Activated CD8-positive, alpha-beta memory T cell treated with anti-CD3 and anti-CD28 coated beads, Interleukin-2, amount 50 U/mL, for 24 hours (primary cell): ENCODE data around the gene RALY.

Experiments
- DNase-seq: peaks from one replicate; pipeline ENCODE4 v3.0.0-alpha.2; 2020; ENCODE audit errors: extremely low read depth

The RALY gene

DNA sequence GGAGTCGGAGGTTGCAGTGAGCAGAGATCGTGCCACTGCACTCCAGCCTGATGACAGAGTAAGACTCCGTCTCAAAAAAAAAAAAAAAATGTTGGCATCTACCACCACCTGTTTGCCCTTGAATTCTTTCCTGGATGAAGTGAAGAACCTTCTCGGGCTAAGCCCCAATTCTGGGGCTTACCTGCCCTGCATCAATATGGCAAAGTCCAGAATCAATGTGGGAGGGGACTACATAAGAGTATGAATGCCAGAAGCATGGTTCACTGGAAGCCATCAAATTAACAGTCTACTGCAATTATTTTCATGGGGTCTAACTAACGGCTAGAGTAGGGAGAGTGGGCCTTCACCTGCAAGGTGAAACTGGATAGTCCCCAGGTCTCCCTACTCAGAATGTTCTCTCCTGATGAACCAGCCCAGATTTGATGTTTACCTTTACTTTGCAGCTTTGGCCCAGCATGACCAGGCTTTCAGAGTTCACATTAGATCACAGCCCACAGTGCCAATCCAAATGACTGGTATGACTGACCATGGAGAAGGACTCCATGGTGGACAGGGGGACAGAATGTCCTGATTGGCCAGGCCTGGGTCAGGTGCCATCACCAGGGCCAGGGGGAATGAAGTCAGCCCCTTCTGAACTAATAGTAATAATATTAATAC is 7.0 kb upstream of the RALY start:
- DNase-seq, result no peak

DNA sequence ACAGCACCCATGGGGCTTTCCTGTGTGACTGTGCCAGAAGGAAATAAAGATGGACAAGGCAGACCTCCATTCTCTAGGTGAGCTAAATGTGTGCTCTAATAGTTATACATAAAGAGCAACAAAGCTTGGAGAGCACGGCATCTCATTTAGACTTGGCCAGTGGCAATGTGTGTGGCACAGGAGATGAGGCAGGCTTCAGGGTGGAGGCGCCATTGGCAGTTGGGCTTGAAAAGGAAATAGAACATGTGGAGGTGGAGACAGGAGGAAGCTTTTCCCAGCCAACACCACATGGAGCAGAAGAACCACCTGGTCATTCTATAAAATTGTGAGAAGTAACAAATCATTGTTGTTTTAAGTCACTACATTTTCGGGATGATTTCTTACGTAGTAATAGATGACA is 3.6 kb upstream of the RALY start:
- DNase-seq, result no peak

DNA sequence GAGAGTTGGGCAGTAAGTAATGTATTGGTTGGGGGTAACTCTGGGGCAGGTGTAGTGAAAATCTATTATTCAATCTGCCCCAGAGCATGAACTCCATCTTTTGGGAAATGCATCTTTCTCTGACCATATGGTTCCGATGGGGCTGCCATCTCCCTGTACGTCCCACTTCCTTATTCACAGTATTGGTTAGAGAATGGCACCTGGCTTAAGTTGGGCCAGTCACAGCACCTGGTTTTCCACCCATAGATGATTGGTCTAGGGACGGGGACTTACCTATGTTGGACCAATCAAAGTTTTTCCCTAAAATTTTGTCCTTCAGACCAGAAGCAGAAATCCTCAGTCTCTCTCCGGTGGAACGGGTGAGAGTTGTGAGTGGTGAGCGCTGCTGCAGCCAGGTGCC is 2.2 kb upstream of the RALY start:
- DNase-seq, result no peak

DNA sequence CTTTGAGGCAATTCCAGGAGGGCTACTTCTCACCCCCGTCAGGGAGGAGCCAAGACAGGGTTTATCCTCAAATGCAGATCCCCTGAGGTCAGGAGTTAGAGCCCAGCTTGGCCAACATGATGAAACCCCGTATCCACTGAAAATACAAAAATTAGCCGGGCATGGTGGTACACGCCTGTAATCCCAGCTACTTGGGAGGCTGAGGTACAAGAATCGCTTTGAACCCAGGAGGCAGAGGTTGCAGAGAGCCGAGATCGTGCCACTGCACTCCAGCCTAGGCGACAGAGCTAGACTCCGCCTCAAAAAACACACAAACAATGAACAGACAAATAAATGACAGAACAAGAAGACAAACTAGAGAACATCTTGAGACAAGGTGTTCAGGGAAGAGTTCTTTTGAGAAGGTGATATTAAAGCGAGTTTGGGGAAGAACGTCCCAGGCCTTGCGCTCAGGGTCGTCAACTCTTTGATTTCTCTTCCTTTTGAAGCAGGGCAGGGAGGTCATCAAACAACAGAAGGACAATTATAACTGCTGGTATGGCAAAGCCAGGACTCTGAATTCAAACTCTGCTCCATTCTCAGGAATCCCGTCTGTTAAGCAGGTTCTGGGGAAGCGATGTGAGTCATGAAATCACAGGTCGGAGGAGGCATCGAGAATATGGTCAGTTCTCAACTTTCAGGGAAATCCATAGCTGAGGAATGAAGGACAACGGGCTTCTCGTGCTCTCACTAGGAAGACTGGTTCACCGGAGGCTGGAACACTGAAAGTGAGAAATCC is 1.4 kb upstream of the RALY start:
- DNase-seq, result no peak

DNA sequence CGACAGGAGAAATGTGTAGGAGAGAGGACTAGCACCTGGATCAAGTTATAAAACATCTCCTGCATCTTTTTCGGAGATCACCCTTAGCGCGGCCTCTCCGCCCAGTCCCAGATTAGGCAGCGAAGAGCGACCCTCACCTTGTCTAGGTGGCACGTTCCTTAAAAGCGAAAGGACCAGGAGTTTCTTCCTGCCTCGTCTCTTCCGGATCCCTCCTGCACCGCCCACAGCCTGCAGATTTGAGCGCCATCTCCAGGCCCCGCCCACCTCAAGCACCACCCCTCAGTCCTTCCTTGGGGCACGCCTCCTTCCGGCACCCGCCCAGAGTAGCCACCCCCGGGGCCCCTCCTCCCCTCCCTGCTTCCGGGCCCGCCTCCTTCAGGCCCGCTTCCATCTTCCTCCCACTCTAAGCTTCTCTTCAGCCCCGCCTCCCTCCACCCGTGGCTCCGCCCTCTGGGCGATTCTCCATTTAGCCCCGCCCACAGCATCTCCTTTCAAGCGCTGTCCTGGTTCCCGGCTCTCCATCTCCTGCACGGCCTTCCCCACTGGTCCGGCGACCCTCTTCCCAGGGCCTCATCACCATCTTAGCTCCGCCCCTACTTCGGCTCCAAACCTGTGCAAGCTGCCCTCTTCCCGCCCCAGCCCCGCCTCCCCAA is 662 bp upstream of the RALY start:
- peak; percentile 98 for DNase-seq

DNA sequence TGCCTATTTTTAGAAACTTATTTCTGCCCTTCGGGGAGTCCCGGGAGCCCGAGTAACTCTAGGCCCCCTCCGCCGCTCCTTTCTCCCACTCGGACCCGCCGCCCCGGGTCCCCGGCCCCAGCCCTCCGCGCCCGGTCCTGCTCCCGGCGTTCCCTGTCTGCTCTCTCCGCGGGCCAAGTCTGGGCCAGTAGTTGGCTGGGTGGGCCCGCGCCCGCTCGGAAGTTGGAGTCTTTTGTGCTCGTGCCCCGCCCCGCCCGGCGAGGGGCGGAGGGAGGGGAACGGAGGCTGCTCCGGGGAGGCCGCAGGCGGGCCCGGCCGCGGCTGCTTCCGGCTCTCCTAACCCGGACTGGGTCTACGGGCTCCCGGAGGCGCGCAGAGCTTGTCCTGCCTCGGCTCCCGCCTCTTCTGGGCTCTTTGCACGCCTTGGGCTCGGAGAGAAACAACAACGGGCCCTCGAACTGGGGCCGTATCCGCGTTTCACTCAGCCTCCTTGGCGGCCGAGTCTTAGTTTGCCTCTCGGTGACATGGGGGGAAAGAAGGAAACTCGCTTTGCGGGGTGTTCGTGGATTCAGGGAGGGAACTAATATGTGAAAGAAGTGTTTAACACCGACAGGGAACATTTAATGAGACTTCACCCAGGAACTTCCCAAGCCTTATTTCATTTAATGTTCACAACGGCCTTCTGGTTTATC is 657 bp downstream of the RALY start:
- peak; percentile 39 for DNase-seq

DNA sequence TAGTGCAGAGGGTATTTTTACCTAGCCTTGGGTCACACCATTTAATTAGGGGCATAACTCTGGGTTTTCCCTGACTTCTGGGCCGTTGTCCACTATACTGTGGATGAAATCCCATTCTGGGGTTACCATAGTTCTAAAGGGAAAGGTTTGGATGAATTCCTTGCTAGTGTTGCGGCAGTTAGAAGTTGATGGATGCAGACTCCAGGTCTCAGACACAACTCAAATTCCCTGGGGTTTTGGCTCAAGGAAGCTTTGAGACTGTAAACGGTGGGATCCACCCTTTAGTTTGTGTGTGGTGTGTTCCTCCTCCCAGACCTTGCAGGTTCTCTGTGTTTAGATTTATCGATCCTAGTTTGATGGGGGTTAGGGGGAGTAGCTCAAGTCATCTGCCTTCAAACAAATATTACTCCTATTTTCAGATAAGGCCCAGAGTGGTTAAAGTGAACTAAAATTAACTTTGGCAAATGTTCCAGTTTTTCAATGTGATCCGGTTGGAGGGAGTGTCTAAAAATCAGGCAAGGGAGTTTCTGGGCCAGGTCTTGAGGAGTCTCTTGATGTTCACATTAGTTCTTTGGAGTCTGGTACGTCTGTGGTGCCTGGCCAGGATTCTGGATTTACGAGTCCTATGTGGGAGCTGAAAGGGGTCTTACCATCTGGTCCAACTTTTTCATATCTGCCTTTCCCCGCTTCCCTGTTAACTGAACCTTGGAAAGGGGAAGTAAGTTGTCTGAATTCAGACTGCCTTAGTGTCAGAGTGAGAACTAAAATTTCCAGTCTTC is 1.5 kb downstream of the RALY start:
- DNase-seq, result no peak

DNA sequence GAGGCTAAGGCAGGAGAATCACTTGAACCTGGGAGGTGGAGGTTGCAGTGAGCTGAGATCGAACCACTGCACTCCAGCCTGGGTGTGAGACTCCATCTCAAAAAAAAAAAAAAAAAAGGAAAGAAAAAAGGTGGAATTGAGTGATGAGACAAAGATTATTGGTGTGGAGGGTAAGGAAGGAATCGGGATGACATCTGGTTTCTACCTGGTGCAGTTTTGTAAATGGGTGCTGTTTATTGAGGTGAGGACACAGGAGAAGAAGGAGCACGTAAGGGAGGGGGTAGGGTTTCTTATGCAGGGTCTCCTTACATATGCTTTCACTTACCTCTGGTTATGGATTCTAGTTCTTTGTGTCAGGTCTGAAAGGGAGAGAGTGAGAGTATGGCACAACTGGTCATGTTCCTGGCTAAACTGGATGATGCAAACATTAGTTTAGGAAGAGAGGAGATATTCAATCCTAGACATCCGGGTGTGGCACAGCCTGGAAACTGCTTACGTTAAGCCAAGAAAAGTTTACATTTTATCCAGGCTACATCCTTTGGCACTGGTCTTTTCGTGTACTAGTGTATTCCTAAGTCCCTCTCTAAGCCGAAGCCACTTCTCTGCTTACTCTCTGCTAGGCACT is 5.4 kb downstream of the RALY start:
- DNase-seq, result no peak

DNA sequence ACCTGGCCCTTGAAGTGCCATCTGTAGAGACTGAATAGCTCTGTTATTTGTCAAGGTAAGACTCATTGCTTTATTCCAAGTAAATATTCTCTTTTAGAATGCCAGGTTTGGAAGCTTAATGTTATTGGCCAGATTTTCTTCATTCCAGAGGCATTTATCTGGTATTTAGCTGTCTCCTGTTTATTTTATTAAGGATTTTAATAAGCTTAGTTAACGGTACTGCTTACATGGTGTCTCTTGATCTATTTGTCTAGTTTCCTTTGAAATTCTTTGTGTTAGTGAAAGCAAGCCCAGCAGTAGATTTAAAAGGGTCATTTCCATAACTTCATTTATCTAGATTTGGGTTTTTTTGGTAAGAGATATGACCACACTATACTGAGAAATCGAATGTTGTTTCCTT is 7.7 kb downstream of the RALY start:
- DNase-seq, result no peak

DNA sequence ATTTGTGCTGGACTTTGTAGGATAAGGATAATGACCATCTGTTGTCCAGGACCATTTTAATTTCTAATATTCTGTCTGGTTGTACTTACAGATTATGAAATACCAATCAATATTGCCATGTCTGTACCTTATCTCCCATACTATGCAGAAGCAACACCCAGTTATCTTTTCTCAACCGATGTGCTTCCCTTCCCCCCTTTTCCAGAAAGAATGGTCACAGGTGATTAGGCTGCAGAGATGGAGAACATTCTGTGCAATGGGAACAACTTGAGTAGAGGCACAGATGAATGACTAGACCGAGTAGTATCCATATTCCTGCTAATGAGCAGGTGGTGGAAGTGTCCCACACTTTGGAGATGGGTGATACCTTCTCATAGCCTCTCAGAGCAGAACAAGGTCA is 10.5 kb downstream of the RALY start:
- DNase-seq, result no peak

DNA sequence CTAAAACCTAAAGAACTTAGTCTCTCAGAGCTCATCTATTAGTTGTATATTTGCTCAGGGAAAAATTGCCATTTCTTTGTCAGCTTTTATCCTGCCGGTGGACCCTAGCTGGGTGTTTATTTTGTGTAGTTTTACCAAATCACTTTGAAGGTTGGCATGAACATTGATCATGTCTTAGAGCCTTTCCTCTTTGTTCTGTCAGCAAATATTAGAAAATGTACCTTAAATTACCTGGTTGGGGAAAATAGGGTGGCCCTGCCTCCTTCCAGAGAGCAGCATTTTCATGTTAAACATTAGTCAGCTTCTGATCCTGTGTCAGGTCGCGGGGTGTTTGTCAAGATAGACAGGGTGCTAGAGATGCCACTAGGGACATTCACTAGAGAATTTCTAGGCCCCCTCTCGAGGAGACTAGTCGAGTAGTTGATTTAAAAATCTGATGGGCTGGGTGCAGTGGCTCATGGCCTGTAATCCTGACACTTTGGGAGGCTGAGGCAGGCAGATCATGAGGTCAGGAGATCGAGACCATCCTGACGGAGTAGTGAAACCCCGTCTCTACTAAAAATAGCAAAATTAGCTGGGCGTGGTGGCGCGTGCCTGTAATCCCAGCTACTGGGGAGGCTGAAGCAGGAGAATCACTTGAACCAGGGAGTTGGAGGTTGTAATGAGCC is 11.2 kb downstream of the RALY start:
- no peak for DNase-seq

DNA sequence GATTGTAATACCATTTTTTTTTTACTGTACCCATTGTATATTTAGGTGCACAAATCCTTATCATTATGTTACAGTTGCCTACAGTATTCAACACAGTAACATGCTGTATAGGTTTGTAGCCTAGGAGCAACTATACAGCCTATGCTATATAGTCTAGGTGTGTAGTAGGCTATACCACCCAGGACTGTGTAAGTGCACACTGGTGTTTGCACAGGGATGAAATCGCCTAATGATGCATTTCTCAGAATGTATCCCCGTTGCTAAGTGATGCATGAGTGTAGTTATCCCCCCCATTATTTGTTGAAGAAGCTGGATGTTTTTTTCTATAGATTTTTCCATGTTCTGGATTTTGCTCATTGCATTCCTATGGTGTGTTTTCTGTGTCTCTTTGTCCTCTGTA is 12.9 kb downstream of the RALY start:
- no peak for DNase-seq

DNA sequence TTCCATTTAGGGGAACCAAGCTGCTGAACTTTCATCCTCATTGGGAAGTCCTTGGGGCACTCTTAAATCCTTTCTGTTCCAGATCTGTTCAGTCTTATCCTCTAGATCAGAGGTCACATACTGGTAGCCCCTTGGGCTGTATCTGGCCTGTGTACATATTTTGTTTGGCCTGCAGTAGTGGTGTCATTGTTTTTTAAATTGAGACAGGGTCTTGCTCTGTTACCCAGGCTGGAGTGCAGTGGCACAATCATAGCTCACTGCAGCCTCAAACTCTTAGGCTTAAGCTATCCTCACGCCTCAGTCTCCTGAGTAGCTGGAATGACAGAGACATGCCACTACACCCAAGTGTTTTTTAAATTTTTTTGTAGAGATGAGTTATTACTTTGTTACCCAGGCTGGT is 14.8 kb downstream of the RALY start:
- DNase-seq, result no peak

DNA sequence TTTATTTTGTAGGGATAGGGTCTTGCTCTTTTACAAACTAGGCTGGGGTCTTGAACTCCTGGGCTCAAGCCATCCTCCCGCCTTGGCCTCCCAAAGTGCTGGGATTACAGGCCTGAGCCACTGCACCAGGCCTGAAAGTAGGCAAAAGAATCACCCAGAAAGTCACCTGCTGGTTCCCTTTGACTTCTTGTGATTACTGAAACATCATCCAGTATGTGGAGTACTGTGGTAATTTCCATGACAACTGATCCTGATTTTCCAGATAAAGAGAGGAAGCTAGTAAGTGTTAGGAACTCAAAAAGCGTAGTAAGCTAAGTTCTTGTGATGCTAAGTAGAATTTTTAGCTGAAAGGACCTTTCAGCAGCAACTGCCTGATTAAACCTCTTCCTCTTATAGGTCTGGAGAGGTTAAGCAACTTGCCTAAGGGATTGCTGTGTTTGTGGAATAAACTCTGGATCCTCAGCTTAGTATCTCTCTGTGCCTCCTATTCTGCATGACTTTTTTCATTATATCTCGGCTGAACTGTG is 16.8 kb downstream of the RALY start:
- no peak for DNase-seq

DNA sequence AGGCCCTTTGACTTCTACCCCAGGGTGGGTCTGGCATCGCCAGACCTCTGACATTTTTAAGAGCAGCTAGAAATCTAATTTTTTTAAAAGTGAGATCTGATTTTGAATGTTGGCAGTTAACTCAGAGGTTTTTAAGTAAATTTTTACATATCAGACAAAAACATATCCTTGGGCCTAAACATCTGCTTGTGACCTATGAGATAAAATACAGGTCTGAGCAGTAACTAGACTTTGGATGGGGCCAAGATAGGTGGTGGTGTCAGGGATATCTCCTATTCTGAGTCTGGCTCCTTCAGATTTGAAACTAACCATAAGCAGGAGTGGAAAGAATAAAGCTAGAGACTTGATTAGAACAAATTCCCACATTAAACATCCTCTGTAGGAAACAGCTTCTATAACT is 17.6 kb downstream of the RALY start:
- no peak for DNase-seq

DNA sequence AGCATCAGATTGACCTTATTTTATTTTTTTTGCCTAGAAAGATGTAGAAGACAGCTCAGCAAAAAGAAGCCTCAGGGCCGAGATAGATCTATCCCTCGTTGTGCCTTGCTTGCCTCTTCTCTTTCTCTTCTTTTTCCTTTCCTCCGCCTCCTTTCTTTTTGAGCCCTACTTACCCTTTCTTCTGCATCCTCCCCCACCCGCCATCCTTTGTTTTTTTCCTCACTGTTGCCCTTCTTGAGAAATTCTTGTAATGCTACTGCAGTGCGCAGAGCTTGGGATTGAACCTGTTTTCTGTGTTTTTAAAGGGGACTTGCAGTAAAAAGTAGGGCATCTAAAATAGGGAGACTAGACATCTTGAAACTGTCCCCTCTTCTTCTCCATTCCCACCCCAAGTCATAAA is 18.6 kb downstream of the RALY start:
- no peak for DNase-seq

DNA sequence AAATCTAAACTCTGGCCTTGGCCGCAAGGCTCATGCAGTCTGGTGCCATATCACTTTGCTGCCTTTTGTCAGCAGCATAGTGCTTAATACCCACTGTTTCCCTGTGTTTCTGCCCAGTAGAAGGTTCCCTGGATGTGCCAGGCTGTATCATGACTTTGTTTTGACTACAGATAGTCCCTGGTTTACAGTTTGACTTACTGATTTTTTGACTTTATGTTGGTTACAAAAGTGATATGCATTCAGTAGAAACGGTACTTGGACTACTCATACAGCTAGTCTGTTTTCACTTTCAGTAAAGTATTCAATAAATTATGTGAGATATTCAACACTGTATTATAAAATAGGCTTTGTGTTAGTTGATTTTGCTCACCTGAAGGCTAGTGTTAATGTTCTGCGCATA is 19.0 kb downstream of the RALY start:
- DNase-seq, result no peak

DNA sequence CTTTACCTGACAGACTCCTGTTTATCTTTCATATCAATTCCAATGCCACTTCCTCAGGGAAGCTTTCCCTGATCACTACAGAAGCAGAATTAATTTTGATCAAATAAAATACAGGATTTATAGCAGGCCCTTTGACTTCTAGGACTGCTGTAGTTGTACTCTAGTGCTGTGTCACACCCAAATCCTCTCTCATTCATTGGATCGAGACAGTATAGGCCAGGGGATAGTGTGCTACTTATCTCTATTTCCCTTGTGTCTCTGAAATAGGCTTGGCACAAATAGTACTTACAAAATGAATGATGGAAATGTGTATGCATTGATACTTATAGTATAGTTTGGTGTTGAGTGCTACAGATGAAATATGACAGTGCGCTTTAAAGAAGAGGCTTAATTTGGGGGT is 19.8 kb downstream of the RALY start:
- DNase-seq, result no peak

DNA sequence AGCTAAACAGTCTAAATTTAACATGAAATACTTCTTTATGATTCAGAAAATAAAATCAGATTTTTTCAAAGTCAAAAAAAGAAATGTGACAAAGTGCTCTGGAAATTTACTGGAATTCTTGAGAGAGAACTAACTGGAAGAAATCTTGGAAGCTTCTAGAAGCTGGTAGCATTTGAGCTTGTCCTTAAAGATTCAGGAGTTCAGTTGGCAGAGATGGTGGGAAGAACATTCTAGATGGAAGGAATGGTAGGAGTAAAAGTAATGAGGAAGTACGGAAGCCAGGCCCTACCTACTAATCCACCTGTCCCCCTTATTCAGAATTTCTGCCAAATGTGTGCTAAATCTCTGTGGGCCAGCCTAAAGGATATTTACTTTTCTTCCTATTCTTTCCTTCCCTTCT is 21.2 kb downstream of the RALY start:
- no peak for DNase-seq
